K562 (cell line): ENCODE results near the gene ZNRD2. TPM values are rescaled to one million over a fixed set of nuclear protein-coding genes. Genes with fewer than 3 reads are reported as not detected.

Experiments used
- ATAC-seq: fragments of 200-7000 bp; cut with Tn5 transposase; 3 replicates; pipeline ENCODE4 v1.9.1; 2020; ENCODE audit warnings: moderate library complexity
- BruUV-seq: library from RNA; stranded (reverse); fragments of 400-500 nt; replicated peaks from 2 replicates; lab custom pipeline; 2021; lab: Mats Ljungman, UMichigan
- CTCF ChIA-PET: fragments of 300-600 bp; formaldehyde crosslinking; extraction: SDS; loops from one replicate; lab custom pipeline; 2021; ENCODE audit warnings: low intra/inter-chr PET ratio; lab: Yijun Ruan, JAX
- POLR2A ChIA-PET: fragments of 300-600, 350-650 bp; sonication (Branson Sonifier 250); formaldehyde crosslinking; extraction: SDS; loops from one replicate; lab custom pipeline; 2021; ENCODE audit warnings: antibody characterized with exemption, inconsistent platforms; lab: Yijun Ruan, JAX
- DNase-seq, 4 experiments: peaks; one replicate each; pipeline versions ENCODE4 v3.0.0 to v3.0.0-alpha.2; 2011 to 2018; ENCODE audit warnings: low spot score in 3 of 4, mixed read lengths in 3 of 4; ENCODE audit errors: extremely low read depth in 1 of 4
- FAIRE-seq: peaks from 2 replicates; lab custom pipeline; 2011; peaks lifted over from hg19 to GRCh38; lab: Jason Lieb, UNC
- H2AFZ ChIP-seq: 2 replicates; pipeline ENCODE4 v1.6.0; 2011; ENCODE audit warnings: low read depth, low read length, control low read depth, inconsistent platforms
- H3K27ac ChIP-seq: fragments of 200-600 bp; 3 replicates; pipeline ENCODE4 v1.8.0; 2011; ENCODE audit warnings: low read depth, mild to moderate bottlenecking, control low read depth, inconsistent platforms, low read length, moderate library complexity, mixed read lengths; ENCODE audit errors: extremely low read depth
- H3K27me3 ChIP-seq, 2 experiments: fragments of 300-600 bp in 1 of 2; 2 replicates in 1 of 2; 3 replicates in 1 of 2; pipeline versions ENCODE4 v1.6.0 to v1.8.0; 2011; ENCODE audit warnings: inconsistent platforms in 2 of 2, low read length in 2 of 2, mild to moderate bottlenecking in 1 of 2, mixed read lengths in 1 of 2, moderate library complexity in 1 of 2; ENCODE audit not compliant: control insufficient read depth in 2 of 2, insufficient read depth in 2 of 2
- H3K36me3 ChIP-seq: fragments of 300-600 bp; 3 replicates; pipeline ENCODE4 v1.8.0; 2011; ENCODE audit warnings: mild to moderate bottlenecking, low read length, inconsistent platforms; ENCODE audit not compliant: control insufficient read depth, insufficient read depth
- H3K4me1 ChIP-seq, 2 experiments: fragments of 200-600 bp in 1 of 2; replicated peaks in 1 of 2; 2 replicates in 1 of 2; 3 replicates in 1 of 2; pipeline versions ENCODE4 v1.5.1 to v1.8.0; 2011; ENCODE audit warnings: inconsistent platforms in 2 of 2, low read length in 2 of 2, mild to moderate bottlenecking in 1 of 2, mixed read lengths in 1 of 2, moderate library complexity in 1 of 2; ENCODE audit not compliant: control insufficient read depth in 2 of 2, insufficient read depth in 2 of 2
- H3K4me2 ChIP-seq: 2 replicates; pipeline ENCODE4 v1.6.1; 2011; ENCODE audit warnings: low read length, control low read depth, inconsistent platforms, mixed read lengths; ENCODE audit not compliant: insufficient read depth
- H3K4me3 ChIP-seq: fragments of 200-600 bp; sonication (generic), shearing (Covaris generic); 2 replicates; pipeline ENCODE4 v1.5.1; 2016; ENCODE audit warnings: control low read depth, inconsistent platforms
- H3K79me2 ChIP-seq: fragments of 200-600 bp; 3 replicates; pipeline ENCODE4 v1.8.0; 2011; ENCODE audit warnings: low read length, inconsistent platforms; ENCODE audit not compliant: control insufficient read depth, insufficient read depth
- H3K9ac ChIP-seq, 2 experiments: 2 replicates each; pipeline versions ENCODE4 v1.6.0 to v1.6.1; 2011; ENCODE audit warnings: low read depth in 2 of 2, low read length in 2 of 2, control low read depth in 1 of 2, inconsistent platforms in 1 of 2, mild to moderate bottlenecking in 1 of 2, mixed read lengths in 1 of 2; ENCODE audit not compliant: insufficient read depth in 1 of 2
- H3K9me1 ChIP-seq: one replicate; pipeline ENCODE4 v1.6.0; 2011; ENCODE audit warnings: inconsistent platforms, mild to moderate bottlenecking, low read length, moderate library complexity; ENCODE audit not compliant: control insufficient read depth, insufficient read depth
- H3K9me3 ChIP-seq: replicated peaks from 2 replicates; pipeline ENCODE4 v1.5.1; 2011; ENCODE audit warnings: low read depth, low read length, inconsistent platforms; ENCODE audit not compliant: control insufficient read depth, insufficient read depth
- H4K20me1 ChIP-seq: replicated peaks from 2 replicates; pipeline ENCODE4 v1.6.1; 2011; ENCODE audit warnings: low read length, inconsistent platforms, mixed read lengths; ENCODE audit not compliant: control insufficient read depth, insufficient read depth
- MTF1 ChIP-seq: fragments of 250-450 bp; sonication (Bioruptor Pico); IDR thresholded peaks from 2 replicates; pipeline ENCODE4 v1.9.0; 2021; ENCODE audit warnings: moderate library complexity, mild to moderate bottlenecking, inconsistent platforms, borderline replicate concordance
- TSHZ1 ChIP-seq: fragments of 250-450 bp; sonication (Bioruptor Pico); IDR thresholded peaks from 2 replicates; pipeline ENCODE4 v1.4.0; 2020; ENCODE audit warnings: mild to moderate bottlenecking, moderate library complexity
- WGBS: fragments of 100-300 bp; shearing (Covaris generic); methylation state at CpG from one replicate; pipeline ENCODE4 v1.1.6; 2016; ENCODE audit warnings: low coverage, mixed read lengths; ENCODE audit not compliant: insufficient coverage; ENCODE audit errors: missing lambda C conversion rate; 5-methylcytosine and 5-hydroxymethylcytosine counted together
- in situ Hi-C: fragments of 300-500 bp; cut with MboI; formaldehyde crosslinking; loops from 4 replicates; pipeline ENCODE4 v1.15.0; 2018; ENCODE audit warnings: inconsistent platforms, mixed read lengths
- intact Hi-C: fragments of 100-400 bp; cut with micrococcal nuclease; formaldehyde crosslinking; loops from 2 replicates; pipeline ENCODE4 v1.14.2; 2022
- polyA plus RNA-seq, 8 experiments: library from polyadenylated mRNA; depleted of rRNA in 4 of 8; stranded (reverse) in 5 of 8; unstranded in 3 of 8; fragments of >200 nt; fragmentation: Nextera tagmentation in 2 of 8; fragmentation: Illumina TruSeq in 1 of 8; extraction: Ambion mirVana in 2 of 8; extraction: Trizol in 1 of 8; gene quantifications; 2 replicates each; pipeline versions ENCODE4 v1.2.1 to v1.2.3, GENCODE V29; 2011 to 2014; ENCODE audit warnings: inconsistent platforms in 1 of 8, missing spikeins in 1 of 8
- total RNA-seq, 7 experiments: library from RNA; depleted of rRNA in 6 of 7; stranded (reverse); fragments of >200 nt in 6 of 7; fragmentation: Illumina TruSeq in 2 of 7; extraction: Trizol in 2 of 7; gene quantifications; 2 replicates each; pipeline versions ENCODE4 v1.2.1 to v1.2.3, GENCODE V29; 2011 to 2021; ENCODE audit warnings: low replicate concordance in 1 of 7

ZNRD2 gene
- total and polyA plus RNA-seq, 9 of the 15 experiments (the other 6 are each of a cell fraction or from before 2014, with no cell fraction given) = 13.4 to 129 (median 60.4) TPM

DNA sequence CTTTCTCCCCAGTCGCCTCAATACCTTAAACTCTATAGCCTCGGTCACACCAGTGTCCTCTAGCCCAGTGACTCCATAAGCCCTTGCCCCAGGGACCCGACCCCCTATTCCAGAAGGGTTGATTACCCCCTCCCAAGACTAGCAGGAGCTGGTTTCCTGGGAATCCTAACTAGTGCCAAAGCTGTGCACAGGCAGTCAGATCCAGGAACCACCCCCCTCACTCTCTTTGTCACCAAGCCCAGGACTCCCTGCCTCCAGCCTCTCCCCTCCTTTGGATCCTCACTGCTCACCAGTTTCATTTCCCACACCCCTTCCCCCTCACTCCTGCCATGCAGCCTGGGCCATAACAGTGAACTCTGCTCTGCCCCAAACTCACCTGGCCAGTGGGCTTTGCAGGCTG, 21.9 kb upstream of the ZNRD2 start:
- intact Hi-C loops (loop anchor here (10.0 kb wide), 1 partner anchor 266 kb away; no protein-coding TSS in a partner anchor), in situ Hi-C loops (no loop called here)
- no peak for DNase-seq
- no peak overlapping the region for H2AFZ ChIP-seq
- no peaks in the 10 kb centered on the region for H3K9me3 ChIP-seq
- H3K79me2 ChIP-seq = no peaks in the 10 kb centered on the region
- BruUV-seq = no TSS peak
- no peak overlapping the region; a peak in 1 of 4 replicates for H3K9ac ChIP-seq
- ChIA-PET CTCF (no interaction called here), POLR2A (interaction anchor here (0.7 to 2.0 kb wide), 2 partner anchors 33 to 49 kb away, joined by 3 to 8 read pairs; partner anchors contain the start of gene MALAT1)
- no peak overlapping the region for H3K4me3 ChIP-seq
- TF ChIP-seq MTF1 (CRISPR knock-in tag) = no peak
- TF ChIP-seq TSHZ1 = no peak
- 0 out of 2 replicates have a peak, but pooled peaks cover 8% of the 10 kb centered on the region for H4K20me1 ChIP-seq
- no peak overlapping the region for H3K27ac ChIP-seq
- 53% methylated on average over 3 of the region's 3 CpGs for WGBS
- no peaks in the 10 kb centered on the region for H3K27me3 ChIP-seq
- H3K4me1 ChIP-seq = peaks cover 35 to 69% of the 10 kb centered on the region in 2 experiments
- ATAC-seq = no peak
- no peak for FAIRE-seq
- H3K9me1 ChIP-seq = no peaks in the 10 kb centered on the region
- H3K36me3 ChIP-seq = no peaks in the 10 kb centered on the region
- no peak overlapping the region for H3K4me2 ChIP-seq
